ENCODE measurements around the gene IFRD2. TPM values are rescaled to one million over a fixed set of nuclear protein-coding genes. Genes with fewer than 3 reads are reported as not detected.

IFRD2 gene
- total RNA-seq, 1 experiment from 2014 or later, result 223 TPM

DNA sequence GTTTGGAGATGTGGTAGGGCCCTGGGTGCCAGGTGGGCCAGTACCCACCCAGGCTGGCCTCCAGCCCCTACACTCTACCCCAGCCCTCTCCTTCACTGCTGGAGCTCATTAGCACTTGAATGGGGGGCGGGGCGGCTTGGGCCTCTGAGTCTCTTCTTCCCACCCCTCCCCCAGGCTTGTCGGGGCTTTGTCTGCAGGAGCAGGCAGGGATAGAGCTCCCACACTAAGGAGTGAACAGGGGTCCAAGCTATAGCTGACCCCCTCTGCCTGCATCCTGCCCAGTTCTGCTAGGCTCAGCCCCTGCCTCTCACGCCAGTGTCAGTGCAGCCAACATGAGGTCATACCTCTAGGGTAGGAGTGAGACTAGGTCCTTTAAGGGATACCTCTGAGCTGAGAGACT is 51.1 kb downstream of the IFRD2 start:
- POLR2A ChIA-PET (ENCODE audit: unreplicated experiment), result no interaction called here

GRCh38 chr3:50239649-50240048 is 52.6 kb downstream of the IFRD2 start:
- Histone ChIP-seq H3K4me3 (ENCODE audit: low read length) (no peak overlapping the region), H3K4me2 (ENCODE audit: low read length) (peak overlapping the region; percentile 98), H3K4me1 (ENCODE audit: insufficient read depth, low read length) (peaks cover 15% of the 10 kb centered on the region), H4K20me1 (ENCODE audit: low read length) (peaks cover 42% of the 10 kb centered on the region), H2AFZ (ENCODE audit: low read length) (no peak overlapping the region), H3K36me3 (ENCODE audit: low read depth, low read length) (peaks cover 10% of the 10 kb centered on the region; the same call in 1 of the 2 replicates), H3K27ac (ENCODE audit: low read length) (no peak overlapping the region), H3K79me2 (ENCODE audit: low read length) (peaks cover 84% of the 10 kb centered on the region), H3K9ac (ENCODE audit: low read length) (no peak overlapping the region), H3K9me2 (replicated peaks; ENCODE audit: low read length) (no peaks in the 10 kb centered on the region), H3K27me3 (ENCODE audit: low read length) (no peaks in the 10 kb centered on the region), H3F3A (ENCODE audit: low read length, unreplicated experiment) (peaks cover 5% of the 10 kb centered on the region), H3K9me3 (ENCODE audit: low read length) (no peaks in the 10 kb centered on the region)
- DNase-seq, result no peak
- intact Hi-C loops (cut with micrococcal nuclease), result no loop called here
- no TSS peak for BruUV-seq (replicated peaks)
- POLR2A ChIA-PET (ENCODE audit: unreplicated experiment), result no interaction called here
- CTCF ChIA-PET, result no interaction called here
- ATAC-seq, result no peak
- TF ChIP-seq EZH2 (IDR thresholded peaks at IDR 0.05; ENCODE audit: low read length, unreplicated experiment) (no peak), EZH2phosphoT487 (IDR thresholded peaks at IDR 0.05; ENCODE audit: borderline replicate concordance, low read length) (no peak)
- TF ChIP-seq, protein P1, sequence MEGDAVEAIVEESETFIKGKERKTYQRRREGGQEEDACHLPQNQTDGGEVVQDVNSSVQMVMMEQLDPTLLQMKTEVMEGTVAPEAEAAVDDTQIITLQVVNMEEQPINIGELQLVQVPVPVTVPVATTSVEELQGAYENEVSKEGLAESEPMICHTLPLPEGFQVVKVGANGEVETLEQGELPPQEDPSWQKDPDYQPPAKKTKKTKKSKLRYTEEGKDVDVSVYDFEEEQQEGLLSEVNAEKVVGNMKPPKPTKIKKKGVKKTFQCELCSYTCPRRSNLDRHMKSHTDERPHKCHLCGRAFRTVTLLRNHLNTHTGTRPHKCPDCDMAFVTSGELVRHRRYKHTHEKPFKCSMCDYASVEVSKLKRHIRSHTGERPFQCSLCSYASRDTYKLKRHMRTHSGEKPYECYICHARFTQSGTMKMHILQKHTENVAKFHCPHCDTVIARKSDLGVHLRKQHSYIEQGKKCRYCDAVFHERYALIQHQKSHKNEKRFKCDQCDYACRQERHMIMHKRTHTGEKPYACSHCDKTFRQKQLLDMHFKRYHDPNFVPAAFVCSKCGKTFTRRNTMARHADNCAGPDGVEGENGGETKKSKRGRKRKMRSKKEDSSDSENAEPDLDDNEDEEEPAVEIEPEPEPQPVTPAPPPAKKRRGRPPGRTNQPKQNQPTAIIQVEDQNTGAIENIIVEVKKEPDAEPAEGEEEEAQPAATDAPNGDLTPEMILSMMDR (conservative IDR thresholded peaks at IDR 0.05; ENCODE audit: low read depth, low read length), result no peak

More for the DNA sequence above, 51.1 kb downstream of the IFRD2 start:
- Histone ChIP-seq H3K27ac (ENCODE audit: low read length) (no peak overlapping the region), H3K4me1 (ENCODE audit: insufficient read depth, low read length) (peaks cover 24% of the 10 kb centered on the region), H3F3A (ENCODE audit: low read length, unreplicated experiment) (peaks cover 5% of the 10 kb centered on the region), H3K36me3 (ENCODE audit: low read depth, low read length) (peaks cover 10% of the 10 kb centered on the region; the same call in 1 of the 2 replicates), H3K9me2 (replicated peaks; ENCODE audit: low read length) (no peaks in the 10 kb centered on the region), H3K27me3 (ENCODE audit: low read length) (no peaks in the 10 kb centered on the region), H3K4me3 (ENCODE audit: low read length) (no peak overlapping the region), H4K20me1 (ENCODE audit: low read length) (peaks cover 42% of the 10 kb centered on the region), H3K9me3 (ENCODE audit: low read length) (no peaks in the 10 kb centered on the region), H3K4me2 (ENCODE audit: low read length) (no peak overlapping the region), H3K9ac (ENCODE audit: low read length) (no peak overlapping the region), H2AFZ (ENCODE audit: low read length) (no peak overlapping the region), H3K79me2 (ENCODE audit: low read length) (peaks cover 94% of the 10 kb centered on the region)
- no TSS peak for BruUV-seq (replicated peaks)
- CTCF ChIA-PET, result no interaction called here
- intact Hi-C loops (cut with micrococcal nuclease), result no loop called here
- TF ChIP-seq EZH2 (IDR thresholded peaks at IDR 0.05; ENCODE audit: low read length, unreplicated experiment) (no peak), EZH2phosphoT487 (IDR thresholded peaks at IDR 0.05; ENCODE audit: borderline replicate concordance, low read length) (no peak)
- TF ChIP-seq, protein P1 (conservative IDR thresholded peaks at IDR 0.05; ENCODE audit: low read depth, low read length), result no peak
- no peak for DNase-seq
- no peak for ATAC-seq

DNA sequence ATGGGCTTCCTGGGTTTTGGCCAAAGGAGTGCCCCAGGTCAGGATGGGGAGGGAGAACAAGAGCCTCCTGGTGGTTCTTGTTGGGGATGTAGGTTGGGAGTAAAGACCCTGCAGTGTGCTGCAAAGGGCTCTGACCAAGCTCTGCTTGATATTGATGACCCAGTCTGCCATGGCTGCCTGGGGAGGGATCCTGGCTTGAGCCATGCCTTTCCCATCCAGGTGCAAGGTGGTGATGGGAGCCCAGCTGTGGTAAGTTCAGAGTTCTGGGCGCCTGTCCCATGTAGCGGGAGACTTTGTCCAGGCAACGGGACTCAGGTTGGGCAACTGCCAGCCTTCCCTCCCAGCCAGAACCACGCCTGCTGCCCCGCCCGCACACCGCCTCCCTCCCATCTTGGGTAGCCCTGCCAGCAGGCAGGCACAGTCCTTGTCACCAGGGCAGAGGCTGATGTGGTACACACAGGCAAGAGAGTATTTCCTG is 53.6 kb downstream of the IFRD2 start:
- Histone ChIP-seq H3F3A (ENCODE audit: low read length, unreplicated experiment) (peaks cover 5% of the 10 kb centered on the region), H3K27ac (ENCODE audit: low read length) (peak overlapping the region; percentile 55), H3K4me2 (ENCODE audit: low read length) (peak overlapping the region; percentile 98), H3K9me3 (ENCODE audit: low read length) (no peaks in the 10 kb centered on the region), H3K79me2 (ENCODE audit: low read length) (peaks cover 75% of the 10 kb centered on the region), H3K9ac (ENCODE audit: low read length) (peak overlapping the region; percentile 85), H4K20me1 (ENCODE audit: low read length) (peaks cover 42% of the 10 kb centered on the region), H2AFZ (ENCODE audit: low read length) (no peak overlapping the region), H3K36me3 (ENCODE audit: low read depth, low read length) (peaks cover 7% of the 10 kb centered on the region; the same call in 1 of the 2 replicates), H3K9me2 (replicated peaks; ENCODE audit: low read length) (no peaks in the 10 kb centered on the region), H3K27me3 (ENCODE audit: low read length) (no peaks in the 10 kb centered on the region), H3K4me1 (ENCODE audit: insufficient read depth, low read length) (peaks cover 15% of the 10 kb centered on the region), H3K4me3 (ENCODE audit: low read length) (peak overlapping the region; percentile 78)
- TF ChIP-seq EZH2phosphoT487 (IDR thresholded peaks at IDR 0.05; ENCODE audit: borderline replicate concordance, low read length), result no peak
- TF ChIP-seq, protein P1 (conservative IDR thresholded peaks at IDR 0.05; ENCODE audit: low read depth, low read length), result 0 out of 2 replicates have a peak, but pooled peaks have one; percentile 17
- BruUV-seq (replicated peaks), result no TSS peak
- CTCF ChIA-PET, result no interaction called here
- DNase-seq, result peak; percentile 81
- POLR2A ChIA-PET (ENCODE audit: unreplicated experiment), result no interaction called here
- intact Hi-C loops (cut with micrococcal nuclease), result no loop called here
- peak; percentile 16 for ATAC-seq
